K562 (cell line): ENCODE measurements around the gene S100A8. TPM values are rescaled to one million over a fixed set of nuclear protein-coding genes. Genes with fewer than 3 reads are reported as not detected.

Source experiments
- CHCHD3 ChIP-seq: fragments of 250-450 bp; sonication (Bioruptor Pico); IDR thresholded peaks from 2 replicates; pipeline ENCODE4 v2.1.2; 2022; ENCODE audit warnings: mild to moderate bottlenecking
- CREB5 ChIP-seq: fragments of 250-450 bp; sonication (Bioruptor Pico); IDR thresholded peaks from 2 replicates; pipeline ENCODE4 v1.5.0; 2020; ENCODE audit warnings: mild to moderate bottlenecking
- CREM ChIP-seq: IDR thresholded peaks from 2 replicates; pipeline ENCODE4 v1.6.1; 2014; ENCODE audit warnings: antibody characterized with exemption, low read depth
- DMBX1 ChIP-seq: fragments of 250-450 bp; sonication (Bioruptor Pico); IDR thresholded peaks from 2 replicates; pipeline ENCODE4 v1.8.0; 2022; ENCODE audit warnings: inconsistent platforms, mild to moderate bottlenecking, moderate library complexity, borderline replicate concordance
- ELF1 ChIP-seq: fragments of 200-800 bp; sonication (Bioruptor generic); IDR thresholded peaks from 2 replicates; pipeline ENCODE4 v1.6.1; 2016; ENCODE audit warnings: missing genetic modification characterization, missing compliant biosample characterization
- MCM3 ChIP-seq: fragments of 450-650 bp; IDR thresholded peaks from 2 replicates; pipeline ENCODE4 v1.6.1; 2016
- MTA2 ChIP-seq: fragments of 450-650 bp; IDR thresholded peaks from 2 replicates; pipeline ENCODE4 v1.6.1; 2016; ENCODE audit warnings: low read depth
- NFIC ChIP-seq: fragments of 450-650 bp; IDR thresholded peaks from 2 replicates; pipeline ENCODE4 v1.6.1; 2017; ENCODE audit warnings: mild to moderate bottlenecking, inconsistent platforms
- NR4A1 ChIP-seq, 2 experiments: fragments of 250-450 bp in 1 of 2; fragments of 450-650 bp in 1 of 2; sonication (Bioruptor Pico) in 1 of 2; IDR thresholded peaks; 2 replicates each; pipeline versions ENCODE4 v1.4.0 to v1.6.1; 2016 to 2020; ENCODE audit warnings: mild to moderate bottlenecking in 2 of 2, missing compliant biosample characterization in 1 of 2, missing genetic modification characterization in 1 of 2, moderate library complexity in 1 of 2
- NUFIP1 ChIP-seq: fragments of 450-650 bp; IDR thresholded peaks from 2 replicates; pipeline ENCODE4 v1.6.1; 2018; ENCODE audit not compliant: partially characterized antibody
- SOX6 ChIP-seq: fragments of 450-650 bp; IDR thresholded peaks from 2 replicates; pipeline ENCODE4 v1.6.1; 2014; ENCODE audit warnings: mild to moderate bottlenecking
- STAT5A ChIP-seq: IDR thresholded peaks from 2 replicates; pipeline ENCODE4 v1.6.1; 2012; ENCODE audit warnings: low read length, inconsistent platforms, borderline replicate concordance
- ZBTB40 ChIP-seq, 2 experiments: fragments of 450-650 bp in 1 of 2; sonication (generic) in 1 of 2; formaldehyde crosslinking in 1 of 2; IDR thresholded peaks; 2 replicates each; pipeline versions ENCODE4 v1.7.1 to v1.9.0; 2016 to 2022; ENCODE audit warnings: inconsistent platforms in 1 of 2, mild to moderate bottlenecking in 1 of 2, missing genetic modification reagents in 1 of 2
- ZNF695 ChIP-seq: fragments of 450-650 bp; formaldehyde crosslinking; IDR thresholded peaks from 2 replicates; pipeline ENCODE4 v1.4.0; 2020; ENCODE audit warnings: mild to moderate bottlenecking, moderate library complexity
- ZNF717 ChIP-seq: fragments of 250-450 bp; sonication (Bioruptor Pico); IDR thresholded peaks from 2 replicates; pipeline ENCODE4 v1.5.0; 2021
- polyA plus RNA-seq, 8 experiments: library from polyadenylated mRNA; depleted of rRNA in 4 of 8; stranded (reverse) in 5 of 8; unstranded in 3 of 8; fragments of >200 nt; fragmentation: Nextera tagmentation in 2 of 8; fragmentation: Illumina TruSeq in 1 of 8; extraction: Ambion mirVana in 2 of 8; extraction: Trizol in 1 of 8; gene quantifications; 2 replicates each; pipeline versions ENCODE4 v1.2.1 to v1.2.3, GENCODE V29; 2011 to 2014; ENCODE audit warnings: inconsistent platforms in 1 of 8, missing spikeins in 1 of 8
- total RNA-seq, 7 experiments: library from RNA; depleted of rRNA in 6 of 7; stranded (reverse); fragments of >200 nt in 6 of 7; fragmentation: Illumina TruSeq in 2 of 7; extraction: Trizol in 2 of 7; gene quantifications; 2 replicates each; pipeline versions ENCODE4 v1.2.1 to v1.2.3, GENCODE V29; 2011 to 2021; ENCODE audit warnings: low replicate concordance in 1 of 7
- TF ChIP-seq, protein P1 (sequence below): fragments of 250-450 bp; sonication (Bioruptor Pico); IDR thresholded peaks from 2 replicates; pipeline ENCODE4 v1.8.0; 2022; ENCODE audit warnings: moderate library complexity, mild to moderate bottlenecking, inconsistent platforms

The S100A8 gene
- total and polyA plus RNA-seq, 9 of the 15 experiments (the other 6 are each of a cell fraction or from before 2014, with no cell fraction given): 0.15 to 0.60 TPM; not detected in 7

- no peak for TF ChIP-seq NUFIP1
- TF ChIP-seq CREB5 (CRISPR knock-in tag): no peak
- no peak for TF ChIP-seq CHCHD3
- TF ChIP-seq DMBX1 (CRISPR knock-in tag): peak; percentile 89; the same call in 1 of the 2 replicates
- TF ChIP-seq MTA2: peak; percentile 77
- TF ChIP-seq STAT5A: peak; percentile 85
- TF ChIP-seq ZNF695: no peak
- TF ChIP-seq ZNF717: no peak
- TF ChIP-seq NFIC: peak; percentile 76
- peak; percentile 51; the same call in 1 of the 2 replicates for TF ChIP-seq CREM
- TF ChIP-seq NR4A1 (CRISPR knock-in tag; IDR thresholded peaks at IDR 0.05): peak; percentile 36; the same call in 1 of the 2 replicates
- peak; percentile 58; the same call in 1 of the 2 replicates for TF ChIP-seq NR4A1 (tag; IDR thresholded peaks at IDR 0.05)
- no peak for TF ChIP-seq MCM3
- TF ChIP-seq, protein P1, sequence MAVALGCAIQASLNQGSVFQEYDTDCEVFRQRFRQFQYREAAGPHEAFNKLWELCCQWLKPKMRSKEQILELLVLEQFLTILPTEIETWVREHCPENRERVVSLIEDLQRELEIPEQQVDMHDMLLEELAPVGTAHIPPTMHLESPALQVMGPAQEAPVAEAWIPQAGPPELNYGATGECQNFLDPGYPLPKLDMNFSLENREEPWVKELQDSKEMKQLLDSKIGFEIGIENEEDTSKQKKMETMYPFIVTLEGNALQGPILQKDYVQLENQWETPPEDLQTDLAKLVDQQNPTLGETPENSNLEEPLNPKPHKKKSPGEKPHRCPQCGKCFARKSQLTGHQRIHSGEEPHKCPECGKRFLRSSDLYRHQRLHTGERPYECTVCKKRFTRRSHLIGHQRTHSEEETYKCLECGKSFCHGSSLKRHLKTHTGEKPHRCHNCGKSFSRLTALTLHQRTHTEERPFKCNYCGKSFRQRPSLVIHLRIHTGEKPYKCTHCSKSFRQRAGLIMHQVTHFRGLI: no peak
- TF ChIP-seq ELF1: no peak
- TF ChIP-seq ZBTB40 (IDR thresholded peaks at IDR 0.05): no peak; the same call in 1 of the 2 replicates
- TF ChIP-seq ZBTB40 (CRISPR knock-in tag; IDR thresholded peaks at IDR 0.05): no peak
- peak; percentile 93 for TF ChIP-seq SOX6
These were observed 42.2 kb upstream of the S100A8 start (continued) for GRCh38 chr1:153432874-153433681.
